ENCODE results near the gene C17orf50.

The C17orf50 gene

DNA sequence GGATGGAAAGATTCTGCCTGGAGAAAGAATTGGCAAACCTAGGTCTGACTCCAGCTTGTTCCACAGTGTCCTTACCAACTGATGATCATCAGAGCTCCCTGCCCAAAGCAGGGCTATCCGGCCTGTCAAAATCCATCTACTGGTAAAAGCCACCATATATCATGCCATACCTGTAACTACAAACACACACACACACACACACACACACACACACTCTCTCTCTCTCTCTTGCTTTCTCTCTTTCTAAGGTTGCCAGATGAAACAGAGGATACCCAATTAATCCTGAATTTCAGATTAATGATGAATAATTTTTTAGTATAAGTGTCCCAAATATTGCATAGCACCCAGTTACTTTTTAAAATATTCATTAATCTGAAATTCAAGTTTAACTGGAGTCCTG lies 36.3 kb downstream of the C17orf50 start:
- no peak overlapping the region for H3K4me3 ChIP-seq (ENCODE audit: low read depth, low read length)
- in situ Hi-C loops (cut with HindIII; ENCODE audit: low sequenced_read_pairs): no loop called here
- no peak for DNase-seq (ENCODE audit: low read depth, low spot score)
- TF ChIP-seq, protein P1, sequence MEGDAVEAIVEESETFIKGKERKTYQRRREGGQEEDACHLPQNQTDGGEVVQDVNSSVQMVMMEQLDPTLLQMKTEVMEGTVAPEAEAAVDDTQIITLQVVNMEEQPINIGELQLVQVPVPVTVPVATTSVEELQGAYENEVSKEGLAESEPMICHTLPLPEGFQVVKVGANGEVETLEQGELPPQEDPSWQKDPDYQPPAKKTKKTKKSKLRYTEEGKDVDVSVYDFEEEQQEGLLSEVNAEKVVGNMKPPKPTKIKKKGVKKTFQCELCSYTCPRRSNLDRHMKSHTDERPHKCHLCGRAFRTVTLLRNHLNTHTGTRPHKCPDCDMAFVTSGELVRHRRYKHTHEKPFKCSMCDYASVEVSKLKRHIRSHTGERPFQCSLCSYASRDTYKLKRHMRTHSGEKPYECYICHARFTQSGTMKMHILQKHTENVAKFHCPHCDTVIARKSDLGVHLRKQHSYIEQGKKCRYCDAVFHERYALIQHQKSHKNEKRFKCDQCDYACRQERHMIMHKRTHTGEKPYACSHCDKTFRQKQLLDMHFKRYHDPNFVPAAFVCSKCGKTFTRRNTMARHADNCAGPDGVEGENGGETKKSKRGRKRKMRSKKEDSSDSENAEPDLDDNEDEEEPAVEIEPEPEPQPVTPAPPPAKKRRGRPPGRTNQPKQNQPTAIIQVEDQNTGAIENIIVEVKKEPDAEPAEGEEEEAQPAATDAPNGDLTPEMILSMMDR (IDR thresholded peaks at IDR 0.05; ENCODE audit: low read depth, low read length): no peak

DNA sequence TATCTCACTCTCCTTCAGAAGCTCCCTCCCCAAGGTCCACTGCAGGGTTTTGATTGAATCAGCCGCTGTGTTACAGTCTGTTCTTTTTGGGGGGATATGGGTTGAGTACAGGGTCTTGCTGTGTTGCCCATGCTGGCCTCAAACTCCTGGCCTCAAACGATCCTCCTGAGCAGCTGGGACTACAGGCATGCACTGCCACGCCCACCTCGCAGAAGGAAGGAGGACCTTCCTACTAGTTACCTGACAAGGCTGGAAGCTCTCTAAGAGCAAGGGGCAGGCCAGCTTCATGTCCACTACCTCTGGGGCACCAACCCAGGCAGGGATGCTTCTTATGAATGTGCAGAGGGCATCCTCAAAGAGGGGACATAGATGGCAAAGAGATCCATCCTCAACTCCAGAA lies 36.7 kb downstream of the C17orf50 start:
- TF ChIP-seq, protein P1 (IDR thresholded peaks at IDR 0.05; ENCODE audit: low read depth, low read length): no peak
- in situ Hi-C loops (cut with HindIII; ENCODE audit: low sequenced_read_pairs): no loop called here

DNA sequence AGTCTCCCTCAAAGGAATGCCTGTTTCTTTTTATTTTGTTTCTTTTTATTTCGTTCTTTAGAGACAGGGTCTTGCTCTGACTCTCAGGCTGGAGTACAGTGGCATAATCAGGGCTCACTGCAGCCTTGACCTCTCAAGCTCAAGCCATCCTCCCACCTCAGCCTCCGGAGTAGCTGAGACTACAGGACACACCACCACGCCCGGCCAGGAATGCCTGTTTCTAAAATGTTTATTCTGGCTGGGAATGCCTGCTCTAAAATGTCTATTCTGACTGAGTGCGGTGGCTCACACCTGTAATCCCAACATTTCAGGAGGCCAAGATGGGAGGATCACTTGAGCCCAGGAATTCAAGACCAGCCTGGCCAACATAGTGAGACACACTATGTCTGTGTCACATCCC lies 37.2 kb downstream of the C17orf50 start:
- DNase-seq (ENCODE audit: low read depth, low spot score): no peak
- TF ChIP-seq, protein P1 (IDR thresholded peaks at IDR 0.05; ENCODE audit: low read depth, low read length): no peak
- in situ Hi-C loops (cut with HindIII; ENCODE audit: low sequenced_read_pairs): no loop called here
- no peak overlapping the region for H3K4me3 ChIP-seq (ENCODE audit: low read depth, low read length)

More for the DNA sequence above, 36.7 kb downstream of the C17orf50 start:
- no peak overlapping the region for H3K4me3 ChIP-seq (ENCODE audit: low read depth, low read length)
- no peak for DNase-seq (ENCODE audit: low read depth, low spot score)

DNA sequence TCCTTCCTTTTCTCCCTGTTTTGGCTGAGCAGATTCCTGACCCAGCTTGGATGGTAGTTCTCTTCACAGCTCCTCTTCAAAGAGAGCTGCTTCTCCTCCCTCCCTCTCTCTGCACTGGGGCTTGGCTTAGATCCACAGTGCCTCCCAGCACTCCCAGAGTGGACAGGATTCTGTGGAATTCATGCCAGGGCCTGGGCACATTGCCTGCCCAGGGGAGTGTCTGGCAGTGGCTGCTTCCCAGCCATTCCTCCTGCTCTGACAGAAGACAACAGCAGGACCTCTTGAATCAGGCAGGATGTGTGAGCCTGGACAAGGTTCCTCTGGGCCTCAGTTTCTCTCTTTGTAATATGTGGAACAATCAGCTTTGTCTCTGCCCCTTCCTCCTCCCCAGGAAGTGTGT lies 39.3 kb downstream of the C17orf50 start:
- peak; percentile 50 for DNase-seq (ENCODE audit: low read depth, low spot score)
- TF ChIP-seq, protein P1 (IDR thresholded peaks at IDR 0.05; ENCODE audit: low read depth, low read length): no peak
- in situ Hi-C loops (cut with HindIII; ENCODE audit: low sequenced_read_pairs): no loop called here

DNA sequence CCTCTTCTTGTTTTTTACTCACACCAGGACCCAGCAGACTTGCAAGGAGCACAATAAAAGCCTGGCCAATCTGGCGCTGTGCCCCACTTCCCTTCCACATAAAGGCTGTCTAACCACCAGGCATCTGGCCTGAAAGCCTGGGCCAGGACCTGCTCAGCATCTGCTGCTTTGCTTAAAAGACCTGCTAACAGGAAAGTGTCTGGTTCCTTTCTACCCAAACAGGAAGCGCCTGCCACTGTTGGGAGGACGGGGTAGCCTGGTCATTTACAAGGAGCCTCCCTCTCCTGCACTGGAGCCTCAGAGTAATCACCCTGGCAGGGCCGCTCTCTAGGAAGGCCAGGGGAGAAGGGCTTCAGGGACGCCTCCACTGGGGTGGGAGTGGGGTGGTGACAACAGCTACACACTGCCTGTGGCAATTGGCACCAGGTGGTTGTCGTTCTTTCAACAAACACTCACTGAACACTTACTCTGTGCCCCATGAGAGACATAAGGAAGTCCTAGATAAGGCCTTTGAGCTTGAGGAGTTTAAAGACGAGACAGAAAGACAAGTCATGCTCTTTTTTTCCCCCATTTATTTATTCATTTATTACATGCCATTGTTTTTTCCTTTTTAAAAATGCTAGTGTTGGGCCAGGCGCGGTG lies 41.0 kb downstream of the C17orf50 start:
- TF ChIP-seq, protein P1 (IDR thresholded peaks at IDR 0.05; ENCODE audit: low read depth, low read length): no peak
- in situ Hi-C loops (cut with HindIII; ENCODE audit: low sequenced_read_pairs): no loop called here
- DNase-seq (ENCODE audit: low read depth, low spot score): peak; percentile 85
- H3K4me3 ChIP-seq (ENCODE audit: low read depth, low read length): no peak overlapping the region

More for the DNA sequence above, 39.3 kb downstream of the C17orf50 start:
- no peak overlapping the region for H3K4me3 ChIP-seq (ENCODE audit: low read depth, low read length)

DNA sequence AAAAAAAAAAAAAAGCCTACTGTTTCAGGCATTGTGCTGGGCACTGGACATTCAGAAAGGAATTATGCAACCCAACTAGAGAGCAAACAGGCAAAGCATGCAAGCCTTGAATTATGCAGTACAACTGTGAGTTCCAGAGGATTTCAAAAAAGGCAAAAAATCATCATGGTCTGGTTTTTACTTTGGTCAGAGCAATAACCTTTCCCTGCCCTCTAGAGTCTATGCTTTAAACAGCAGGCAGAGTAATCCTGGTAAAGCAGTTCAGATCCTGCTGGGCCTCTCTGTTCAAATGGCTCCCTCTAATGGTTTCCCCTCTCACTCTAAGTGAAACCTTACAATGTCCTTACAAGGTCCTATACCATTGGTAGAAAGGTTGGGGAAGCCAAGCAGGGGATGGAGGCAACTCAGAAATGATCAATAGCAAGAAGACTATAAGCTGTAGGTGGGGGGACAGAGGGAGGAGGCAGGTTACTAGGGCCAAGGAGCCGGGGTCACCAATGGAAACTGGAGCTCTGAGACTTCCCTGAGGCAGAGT lies 44.0 kb downstream of the C17orf50 start:
- H3K4me3 ChIP-seq (ENCODE audit: low read depth, low read length): no peak overlapping the region
- TF ChIP-seq, protein P1 (IDR thresholded peaks at IDR 0.05; ENCODE audit: low read depth, low read length): peak; percentile 98
- in situ Hi-C loops (cut with HindIII; ENCODE audit: low sequenced_read_pairs): no loop called here
- peak; percentile 91 for DNase-seq (ENCODE audit: low read depth, low spot score)

Measured in astrocyte of the spinal cord (primary cell).